Left ventricle myocardium superior (tissue), 1 donor: ENCODE results near the gene USP48. TPM values are rescaled to one million over a fixed set of nuclear protein-coding genes. Genes with fewer than 3 reads are reported as not detected.
"Not testable (repeated sequence)": the region's sequence is repeated elsewhere in the genome, so short reads cannot be mapped to it uniquely, and the experiment has no call there.

ENCODE experiments used
- ATAC-seq: fragments of 200-7000 bp; cut with Tn5 transposase; one replicate; pipeline ENCODE4 v1.9.1; 2020; ENCODE audit warnings: mild to moderate bottlenecking, moderate library complexity
- DNase-seq: peaks from one replicate; pipeline ENCODE4 v3.0.0-alpha.2; 2020
- intact Hi-C: fragments of 100-400 bp; cut with micrococcal nuclease; formaldehyde crosslinking; loops from one replicate; pipeline ENCODE4 v1.11.0; 2022
- long read RNA-seq: library from polyadenylated mRNA; unstranded; transcript quantifications from one replicate; pipeline ENCODE4 v2.0.0, GENCODE V29; 2021
- total RNA-seq: library from RNA; stranded (reverse); fragmentation: NEBNext Ultra II Directional; extraction: Animal tissue kit (Norgen Biotek cat#: 25700); gene quantifications from one replicate; pipeline ENCODE4 v1.2.1, GENCODE V29; 2021
- donor health status: DM: no; HTN: yes; CAD: no; lungs with severe emphysema.

Gene USP48, protein sequence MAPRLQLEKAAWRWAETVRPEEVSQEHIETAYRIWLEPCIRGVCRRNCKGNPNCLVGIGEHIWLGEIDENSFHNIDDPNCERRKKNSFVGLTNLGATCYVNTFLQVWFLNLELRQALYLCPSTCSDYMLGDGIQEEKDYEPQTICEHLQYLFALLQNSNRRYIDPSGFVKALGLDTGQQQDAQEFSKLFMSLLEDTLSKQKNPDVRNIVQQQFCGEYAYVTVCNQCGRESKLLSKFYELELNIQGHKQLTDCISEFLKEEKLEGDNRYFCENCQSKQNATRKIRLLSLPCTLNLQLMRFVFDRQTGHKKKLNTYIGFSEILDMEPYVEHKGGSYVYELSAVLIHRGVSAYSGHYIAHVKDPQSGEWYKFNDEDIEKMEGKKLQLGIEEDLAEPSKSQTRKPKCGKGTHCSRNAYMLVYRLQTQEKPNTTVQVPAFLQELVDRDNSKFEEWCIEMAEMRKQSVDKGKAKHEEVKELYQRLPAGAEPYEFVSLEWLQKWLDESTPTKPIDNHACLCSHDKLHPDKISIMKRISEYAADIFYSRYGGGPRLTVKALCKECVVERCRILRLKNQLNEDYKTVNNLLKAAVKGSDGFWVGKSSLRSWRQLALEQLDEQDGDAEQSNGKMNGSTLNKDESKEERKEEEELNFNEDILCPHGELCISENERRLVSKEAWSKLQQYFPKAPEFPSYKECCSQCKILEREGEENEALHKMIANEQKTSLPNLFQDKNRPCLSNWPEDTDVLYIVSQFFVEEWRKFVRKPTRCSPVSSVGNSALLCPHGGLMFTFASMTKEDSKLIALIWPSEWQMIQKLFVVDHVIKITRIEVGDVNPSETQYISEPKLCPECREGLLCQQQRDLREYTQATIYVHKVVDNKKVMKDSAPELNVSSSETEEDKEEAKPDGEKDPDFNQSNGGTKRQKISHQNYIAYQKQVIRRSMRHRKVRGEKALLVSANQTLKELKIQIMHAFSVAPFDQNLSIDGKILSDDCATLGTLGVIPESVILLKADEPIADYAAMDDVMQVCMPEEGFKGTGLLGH
- total RNA-seq = 40.3 TPM
- long read RNA-seq, full-length matches to known transcripts = 17 of 118 reads
- long read RNA-seq, partial matches to known transcripts = 74 of 118 reads
- long read RNA-seq, other reads (novel, unspliced or antisense) = 27 of 118 reads

DNA sequence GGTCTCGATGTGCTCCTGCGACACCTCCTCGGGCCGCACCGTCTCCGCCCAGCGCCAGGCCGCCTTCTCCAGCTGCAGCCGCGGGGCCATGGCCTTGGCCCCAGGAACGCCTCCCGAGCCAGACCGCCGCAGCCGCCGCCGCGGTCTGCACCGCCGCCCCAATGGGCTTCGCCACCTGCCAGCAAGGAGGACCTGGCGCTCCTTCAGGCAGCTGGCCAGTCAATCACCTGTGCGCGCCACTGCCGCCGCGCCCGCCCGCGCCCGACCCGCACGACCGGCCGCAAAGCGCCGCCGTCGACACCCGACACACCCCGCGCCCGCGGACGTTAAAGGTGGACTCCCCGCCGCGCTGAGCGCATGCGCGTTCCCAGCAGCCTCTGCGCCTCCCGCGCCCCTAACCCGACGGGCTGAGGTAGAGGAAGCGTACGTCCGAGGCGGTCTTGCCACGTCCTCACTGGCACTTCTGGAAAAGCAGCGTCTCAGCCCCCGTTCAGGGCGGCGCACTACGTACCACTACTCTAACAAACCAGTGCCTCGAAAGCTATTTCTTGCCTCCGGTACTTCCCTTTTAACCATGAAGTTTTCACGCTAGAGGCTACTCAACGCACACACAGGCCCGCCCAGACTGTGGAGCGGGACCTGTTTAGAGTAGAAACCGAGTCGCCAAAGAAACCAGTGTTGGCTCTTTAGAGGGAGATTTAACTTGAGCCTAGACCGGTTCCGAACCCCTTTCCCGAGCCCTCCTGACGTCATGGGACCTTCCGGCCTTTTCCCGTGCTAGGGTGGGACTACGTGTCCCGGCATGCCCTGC is at the start of gene USP48:
TSS of gene USP48 (minus strand) at position 282 of the 811 bp plus-strand sequence. CDS start at position 90, 192 bp downstream.
- peak; percentile 97 for ATAC-seq
- DNase-seq = peak; percentile 98
- intact Hi-C loops = no loop called here

DNA sequence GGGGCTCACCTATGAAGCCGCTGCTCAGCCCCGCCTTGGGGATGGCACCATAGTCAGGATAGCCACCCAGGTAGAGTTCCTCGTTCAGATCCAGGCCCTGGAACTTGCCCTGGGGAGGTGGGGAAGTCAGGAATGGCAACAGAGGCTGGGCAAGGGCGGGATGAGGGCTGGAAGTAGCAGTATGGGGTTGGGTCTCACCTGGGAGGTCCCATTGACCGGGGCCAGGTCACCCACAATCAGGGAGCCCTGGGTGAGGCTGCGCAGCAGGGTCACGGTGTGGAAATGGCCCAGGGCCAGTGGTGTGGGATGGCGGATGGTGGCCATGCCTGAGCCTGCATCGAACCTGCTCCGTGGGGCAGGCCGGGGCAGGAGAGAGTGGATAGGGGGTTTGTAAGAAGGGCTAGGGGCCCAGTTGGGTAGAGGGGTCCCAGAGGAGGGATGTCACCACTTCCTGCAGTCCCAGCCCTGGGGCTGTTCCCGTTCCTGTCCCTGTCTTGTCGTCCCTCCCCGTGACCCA is 48.6 kb upstream of the USP48 start:
- DNase-seq (no peak), ATAC-seq (peak; percentile 6)
- intact Hi-C loops = no loop called here

DNA sequence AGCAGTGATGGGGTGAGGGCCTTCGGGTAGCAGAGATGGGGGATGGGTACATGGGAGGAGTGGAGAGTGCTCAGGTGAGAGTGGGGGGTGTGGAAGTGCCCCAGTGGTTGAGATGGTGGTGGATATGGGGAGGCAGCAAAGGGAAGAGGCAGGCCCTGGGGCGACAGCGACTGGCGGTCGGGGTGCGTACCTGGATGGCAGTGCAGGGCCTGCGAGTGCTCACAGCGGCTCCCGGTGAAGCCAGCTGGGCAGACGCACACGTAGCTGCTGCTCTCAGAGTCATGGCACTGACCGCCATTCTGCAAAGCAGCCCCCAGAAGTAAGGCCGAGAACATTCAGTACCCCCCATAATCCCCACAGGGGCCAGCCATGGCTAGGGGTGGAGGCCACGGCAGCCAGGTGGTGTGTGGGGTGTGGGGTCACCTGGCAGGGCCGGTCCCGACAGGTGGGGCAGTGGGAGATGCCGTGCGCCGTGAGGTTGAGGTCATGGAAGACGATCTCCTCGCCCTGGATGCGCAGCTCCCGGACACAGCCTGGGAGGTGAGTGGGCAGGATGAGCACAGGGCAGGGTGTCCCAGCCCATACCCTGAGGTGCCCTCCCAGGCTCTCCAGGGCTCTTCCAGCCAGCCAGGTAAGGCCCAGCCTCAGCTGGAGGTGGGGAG is 48.0 kb upstream of the USP48 start:
- DNase-seq (no peak), ATAC-seq (peak; percentile 7)
- intact Hi-C loops = no loop called here

DNA sequence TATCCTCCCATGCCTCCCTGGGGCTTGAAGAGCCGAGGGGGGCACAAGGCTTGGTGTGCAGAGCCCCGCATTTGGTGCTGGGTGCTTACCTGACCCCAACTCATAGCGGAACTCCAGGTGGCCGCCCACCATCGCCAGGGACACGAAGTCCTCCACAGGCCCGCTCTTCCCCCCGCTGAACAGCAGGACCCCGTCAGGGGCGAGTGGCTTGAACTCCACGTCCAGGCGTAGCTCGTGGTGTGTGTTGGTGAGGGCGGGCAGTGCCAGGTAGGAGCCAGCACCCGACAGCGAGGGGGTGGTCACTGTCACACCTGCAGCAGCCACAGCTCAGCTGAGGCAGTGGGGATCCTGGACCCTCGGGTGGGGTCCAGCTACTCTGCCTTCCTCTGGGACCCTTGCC is 46.3 kb upstream of the USP48 start:
- intact Hi-C loops = no loop called here

DNA sequence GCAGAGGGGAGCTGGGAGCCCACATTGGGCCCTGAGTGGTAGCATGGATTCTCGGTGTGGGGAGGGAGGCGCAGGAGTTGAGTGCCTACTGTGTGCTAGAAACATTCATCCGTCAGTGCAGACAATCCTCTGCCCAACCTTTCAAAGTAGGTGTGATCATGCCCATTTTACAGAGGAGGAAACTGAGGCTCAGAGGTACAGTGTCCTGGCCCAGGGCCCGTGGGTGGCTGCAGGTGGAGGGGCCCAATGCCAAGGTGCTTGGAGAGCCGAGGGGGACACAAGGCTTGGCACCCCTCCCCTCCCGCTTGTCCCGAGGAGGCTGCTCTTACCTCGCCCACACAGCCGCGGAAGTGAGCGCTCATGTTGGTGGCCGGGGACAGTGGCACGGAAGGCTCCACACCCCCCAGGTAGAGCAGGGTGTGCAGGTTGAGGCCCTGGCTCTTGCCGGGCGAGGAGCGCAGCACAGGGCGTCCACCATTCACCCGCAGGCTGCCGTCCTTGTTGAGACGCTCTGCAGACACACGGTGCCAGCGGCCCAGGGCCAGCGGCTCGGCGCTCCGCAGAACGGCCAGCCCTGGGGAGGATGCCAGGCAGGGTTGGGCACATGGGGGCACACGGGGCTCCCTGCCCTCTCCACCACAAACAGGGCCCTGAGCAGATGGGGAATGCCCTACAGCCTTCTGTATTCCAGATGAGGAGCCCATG is 45.7 kb upstream of the USP48 start:
- intact Hi-C loops = no loop called here

More for the DNA sequence above, 46.3 kb upstream of the USP48 start:
- no peak for ATAC-seq
- DNase-seq = no peak

DNA sequence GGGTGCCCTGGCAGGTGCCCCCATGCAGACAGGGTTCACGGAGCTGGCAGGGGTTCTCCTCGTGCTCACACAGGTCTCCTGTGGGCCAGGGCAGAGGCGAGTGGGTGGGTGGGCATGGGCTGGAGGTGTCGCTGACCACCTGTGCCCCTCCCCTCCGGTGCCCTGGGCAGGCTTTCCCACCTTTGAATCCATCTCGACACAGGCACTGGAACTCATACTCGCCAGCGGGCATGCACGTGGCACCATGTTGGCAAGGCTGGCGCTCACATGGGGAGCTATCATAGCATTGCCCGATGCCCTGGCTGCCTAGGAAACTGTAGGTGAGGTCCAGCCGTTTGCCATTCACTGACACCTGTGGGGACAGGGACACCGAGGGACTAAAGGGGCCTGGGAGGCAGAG is 45.1 kb upstream of the USP48 start:
- ATAC-seq (no peak), DNase-seq (no peak)
- intact Hi-C loops = no loop called here

More for the DNA sequence above, 45.7 kb upstream of the USP48 start:
- DNase-seq = no peak
- ATAC-seq = no peak

DNA sequence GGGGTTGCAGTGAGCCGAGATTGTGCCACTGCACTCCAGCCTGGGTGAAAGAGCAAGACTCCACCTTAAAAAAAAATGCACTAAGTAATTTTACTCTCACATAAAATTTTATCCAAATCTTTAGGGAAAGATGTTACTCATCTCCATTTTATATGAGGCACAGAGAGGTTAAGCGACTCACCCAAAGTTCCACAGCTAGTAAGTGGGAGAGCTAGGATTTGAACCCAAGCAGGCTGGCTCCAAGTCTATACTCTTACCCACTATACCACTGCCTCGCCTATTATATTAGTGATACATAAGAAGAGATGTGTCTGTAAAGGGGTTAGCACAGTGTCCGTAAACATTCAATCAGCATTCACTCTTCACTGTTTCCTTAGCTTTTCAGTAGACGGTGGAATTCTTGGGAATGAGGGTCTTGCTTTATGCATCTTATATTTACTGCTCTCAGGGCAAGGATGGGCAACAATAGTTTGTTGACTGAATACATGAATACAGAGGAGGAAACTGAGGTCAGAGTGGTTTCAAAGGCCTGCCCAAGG is 44.3 kb upstream of the USP48 start:
- no peak for ATAC-seq
- intact Hi-C loops = no loop called here

DNA sequence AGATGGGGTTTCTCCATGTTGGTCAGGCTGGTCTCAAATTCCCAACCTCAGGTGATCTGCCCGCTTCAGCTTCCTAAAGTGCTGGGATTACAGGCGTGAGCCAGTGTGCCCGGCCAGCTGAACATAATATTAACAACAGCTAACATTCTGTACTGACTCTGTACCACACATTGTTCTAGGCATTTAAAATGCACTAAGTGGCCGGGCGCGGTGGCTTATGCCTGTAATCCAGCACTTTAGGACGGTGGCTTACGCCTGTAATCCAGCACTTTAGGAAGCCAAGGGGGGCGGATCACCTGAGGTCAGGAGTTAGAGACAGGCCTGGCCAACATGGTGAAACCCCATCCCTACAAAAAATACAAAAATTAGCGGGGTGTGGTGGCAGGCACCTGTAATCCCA is 43.7 kb upstream of the USP48 start:
- ATAC-seq, intact Hi-C loops, DNase-seq: not testable (repeated sequence)

More for the DNA sequence above, 44.3 kb upstream of the USP48 start:
- no peak for DNase-seq

DNA sequence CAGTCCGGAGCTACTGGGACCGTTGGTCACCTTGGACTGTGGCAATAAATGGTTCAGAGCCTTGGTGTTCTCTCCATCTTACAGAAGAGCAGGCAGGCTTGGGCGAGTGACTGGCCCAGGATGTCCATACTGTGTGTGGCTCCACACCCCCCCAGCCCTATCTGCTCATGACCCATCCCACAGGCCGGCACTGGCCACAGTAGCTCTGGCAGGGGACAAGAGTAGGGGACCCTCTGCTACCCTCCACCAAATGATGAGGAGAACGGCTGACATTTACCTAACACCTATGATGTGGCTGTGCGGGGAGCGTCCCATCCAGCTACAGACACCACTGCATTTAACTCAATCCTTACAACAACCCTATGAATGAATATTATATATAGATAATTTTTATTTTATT is 42.4 kb upstream of the USP48 start:
- intact Hi-C loops = no loop called here
- DNase-seq = no peak
- ATAC-seq = no peak

DNA sequence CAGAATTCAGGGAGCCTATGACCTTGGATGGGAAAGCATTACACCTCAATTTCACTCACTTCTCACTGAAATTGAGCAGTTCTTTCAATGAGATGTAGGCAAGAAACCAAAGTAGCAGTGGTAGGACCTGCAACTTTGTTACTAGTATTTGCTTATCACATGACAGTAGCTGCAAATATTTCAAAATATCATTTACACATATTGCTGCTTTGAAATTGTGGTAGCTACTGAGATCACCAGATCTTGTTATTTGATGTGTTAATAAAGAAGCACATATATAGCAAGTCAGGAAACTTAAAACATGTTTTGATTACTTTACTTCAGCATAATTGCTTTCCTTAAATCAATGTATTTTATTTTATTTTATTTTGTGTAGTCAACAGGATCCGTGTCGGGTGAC is 42.0 kb upstream of the USP48 start:
- intact Hi-C loops = no loop called here
- no peak for DNase-seq
- no peak for ATAC-seq

DNA sequence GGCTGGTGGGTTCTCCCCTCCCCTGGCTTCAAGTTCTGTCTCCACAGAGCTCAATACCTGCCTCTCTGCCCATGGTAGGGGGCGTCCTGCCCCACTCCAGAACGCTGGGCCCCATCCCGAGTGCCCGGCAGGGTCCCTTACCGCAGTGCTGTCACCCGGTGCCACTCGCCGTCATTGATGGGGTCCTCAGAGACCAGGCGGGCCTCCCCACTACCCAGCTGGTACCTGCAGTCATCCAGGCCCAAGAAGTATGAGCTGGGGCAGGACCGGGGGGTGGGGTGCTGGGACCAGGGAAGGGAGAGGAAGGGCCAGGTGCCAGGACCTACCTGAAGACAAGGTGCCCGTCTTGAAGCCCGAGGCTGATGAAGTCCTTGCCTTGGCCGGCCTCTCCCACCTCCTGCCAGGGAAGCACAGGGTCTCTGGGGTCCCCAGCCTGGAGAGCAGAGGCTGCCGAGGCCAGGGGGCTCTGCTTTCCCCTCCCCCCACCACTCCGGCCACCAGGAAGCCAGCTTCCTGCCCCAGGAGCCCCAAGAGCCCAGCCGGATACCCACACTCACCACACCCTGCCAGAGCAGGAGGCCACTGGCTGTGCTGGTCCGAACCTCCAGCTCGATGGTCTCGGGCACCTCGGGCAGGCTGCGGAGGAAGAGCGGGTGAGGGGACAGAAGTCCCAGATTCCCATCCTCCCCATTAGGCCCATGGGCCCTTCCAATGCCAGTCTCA is 41.2 kb upstream of the USP48 start:
- DNase-seq (no peak), ATAC-seq (no peak)
- intact Hi-C loops = no loop called here

DNA sequence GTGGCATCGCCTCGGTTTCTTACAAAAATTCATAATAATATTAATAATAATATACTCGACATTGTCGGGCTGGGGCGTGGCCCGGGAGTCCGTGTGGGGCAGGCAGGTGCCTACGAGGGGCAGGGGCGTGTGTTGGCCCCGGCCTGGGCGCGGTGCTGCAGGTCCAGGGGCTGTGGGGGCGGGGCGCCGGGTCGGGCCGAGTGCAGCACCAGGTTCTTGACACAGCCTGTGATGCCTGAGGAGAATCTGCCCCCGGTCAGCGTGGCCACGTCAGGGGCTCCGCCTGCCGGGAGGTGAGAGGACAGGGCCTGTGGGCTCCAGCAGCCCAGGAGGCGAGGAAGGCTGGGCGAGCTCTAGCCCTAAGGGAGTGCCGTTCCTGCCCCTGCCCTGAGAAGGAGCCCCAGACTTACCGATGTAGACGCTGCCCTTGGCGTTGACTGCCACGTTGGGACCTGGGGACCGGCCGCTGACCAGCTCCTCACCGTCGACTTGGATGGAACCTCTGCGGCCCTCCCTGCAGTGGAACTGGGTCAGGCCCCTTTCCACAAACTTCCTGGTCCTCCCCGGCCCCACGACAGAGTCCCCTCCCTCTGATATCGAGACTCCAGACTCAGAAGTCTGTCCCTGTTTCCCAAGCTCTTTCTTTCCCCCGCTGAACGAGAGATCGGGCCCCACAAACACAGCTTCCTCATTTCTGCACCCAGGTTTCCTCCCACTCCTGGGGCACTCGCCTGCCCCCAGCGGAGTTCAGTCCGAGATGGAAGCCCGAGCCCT is 40.4 kb upstream of the USP48 start:
- DNase-seq (no peak), ATAC-seq (peak; percentile 5)
- intact Hi-C loops = no loop called here

DNA sequence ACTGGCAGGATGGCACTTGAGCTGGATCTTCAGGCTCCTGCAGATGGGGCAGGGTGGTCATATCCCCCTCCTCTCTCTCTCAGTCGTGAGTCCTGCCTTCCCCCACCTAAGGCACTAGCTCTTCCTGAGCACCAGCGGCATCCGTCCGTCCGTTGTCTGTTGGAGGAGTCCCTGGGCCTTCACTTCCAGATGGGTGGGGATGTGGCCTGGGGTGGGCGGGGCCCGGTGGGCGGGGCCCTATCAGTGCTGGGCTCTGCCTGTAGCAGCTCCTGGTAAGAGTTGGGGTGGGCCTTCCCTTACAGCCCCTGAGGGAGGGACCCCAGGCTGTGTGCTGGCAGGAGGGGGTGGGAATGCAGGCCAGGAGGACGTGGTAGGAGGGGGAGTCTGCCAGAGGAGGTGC is 39.4 kb upstream of the USP48 start:
- ATAC-seq (peak; percentile 47), DNase-seq (no peak)
- intact Hi-C loops = no loop called here

DNA sequence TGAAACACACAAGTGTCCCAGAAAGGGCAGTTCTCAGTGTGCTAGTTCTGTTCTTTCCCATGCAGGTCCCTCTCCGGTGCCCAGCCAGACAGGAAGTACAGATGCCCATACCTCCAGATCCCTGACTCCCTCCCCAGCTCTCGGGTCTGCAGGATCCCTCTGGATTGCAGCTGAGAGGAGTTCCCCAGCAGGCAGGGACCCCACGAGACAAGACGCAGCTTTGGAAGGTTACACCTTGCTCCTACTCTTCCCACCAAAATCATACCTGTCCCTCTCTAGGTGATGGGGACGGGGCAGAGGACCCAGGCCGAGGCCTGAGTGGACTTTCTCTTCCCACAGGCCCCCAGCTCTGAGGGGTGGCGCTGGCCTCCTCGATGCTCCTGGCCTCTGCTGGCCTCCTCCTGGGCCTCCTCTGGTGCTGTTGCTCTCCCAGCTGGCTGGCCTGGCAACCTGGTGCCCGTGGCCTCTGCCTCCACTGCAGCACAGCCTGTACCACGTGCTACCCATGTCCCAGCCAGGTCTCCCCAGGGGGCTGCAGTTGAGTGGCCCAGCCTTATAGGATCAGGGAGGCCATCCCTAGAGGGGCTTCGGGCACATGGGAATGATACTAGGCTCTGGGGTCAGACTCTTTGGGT is 38.6 kb upstream of the USP48 start:
- DNase-seq (no peak), ATAC-seq (peak; percentile 4)
- intact Hi-C loops = no loop called here

DNA sequence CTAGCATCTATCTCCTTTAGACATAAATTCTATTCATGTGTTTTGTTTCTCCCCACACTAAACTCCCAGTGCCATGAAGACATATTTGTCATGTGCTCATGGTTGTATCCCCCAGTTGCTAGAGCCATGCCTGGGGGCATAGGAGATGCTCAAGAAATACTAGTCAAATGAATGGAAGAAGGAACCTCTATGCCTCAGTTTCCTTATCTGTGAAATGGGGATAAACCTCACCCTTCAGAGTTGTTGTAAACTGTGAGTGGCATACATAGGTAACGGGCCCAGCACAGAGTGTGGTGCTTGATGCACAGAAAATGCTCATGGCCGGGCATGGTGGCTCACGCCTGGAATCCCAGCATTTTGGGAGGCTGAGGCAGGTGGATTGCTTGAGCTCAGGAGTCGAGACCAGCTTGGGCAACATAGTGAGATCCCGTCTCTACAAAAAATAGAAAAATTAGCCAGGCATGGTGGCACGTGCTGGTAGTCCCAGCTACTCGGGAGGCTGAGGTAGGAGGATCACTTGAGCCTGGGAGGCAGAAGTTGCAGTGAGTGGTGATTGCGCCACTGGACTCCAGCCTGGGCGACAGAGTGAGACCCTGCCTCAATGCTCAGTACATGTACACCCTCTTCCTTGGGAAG is 37.8 kb upstream of the USP48 start:
- intact Hi-C loops = no loop called here
- ATAC-seq = no peak

More for the DNA sequence above, 37.8 kb upstream of the USP48 start:
- DNase-seq = no peak
